Activated T-cell treated with anti-CD3 and anti-CD28 coated beads, Interleukin-2, amount 50 U/mL, for 72 hours (primary cell): ENCODE data around the gene ST6GAL1. TPM values are rescaled to one million over a fixed set of nuclear protein-coding genes. Genes with fewer than 3 reads are reported as not detected.
A peak's percentile ranks its signal among the peaks of the same experiment; 100 is the strongest.

Source experiments
- ATAC-seq, 2 donors: fragments of 150-1000 bp; cut with Tn5 transposase; replicated peaks in 1 of 2; 2 replicates each; pipeline ENCODE4 v1.10.0; 2021; ENCODE audit warnings: moderate library complexity in 2 of 2, mild to moderate bottlenecking in 1 of 2
- DNase-seq, 2 donors: peaks; one replicate each; pipeline ENCODE4 v3.0.0; 2021 to 2022; ENCODE audit warnings: mixed read lengths in 1 of 2
- H3K27ac Mint-ChIP-seq: one replicate; pipeline ENCODE4 v1.8.0; 2022; ENCODE audit warnings: mild to moderate bottlenecking, moderate library complexity, mixed read lengths
- H3K27me3 Mint-ChIP-seq: one replicate; pipeline ENCODE4 v1.8.0; 2022; ENCODE audit warnings: low read depth, mixed read lengths
- H3K36me3 Mint-ChIP-seq, 2 donors: one replicate each; pipeline ENCODE4 v1.8.0; 2022; ENCODE audit warnings: mixed read lengths in 2 of 2, mild to moderate bottlenecking in 1 of 2; ENCODE audit not compliant: insufficient read depth in 2 of 2
- H3K4me1 Mint-ChIP-seq: one replicate; pipeline ENCODE4 v1.8.0; 2022; ENCODE audit warnings: low read depth, mixed read lengths
- H3K4me3 Mint-ChIP-seq, 2 donors: one replicate each; pipeline ENCODE4 v1.8.0; 2022; ENCODE audit warnings: mild to moderate bottlenecking in 2 of 2, mixed read lengths in 2 of 2, moderate library complexity in 2 of 2
- H3K9me3 Mint-ChIP-seq, 2 donors: one replicate each; pipeline ENCODE4 v1.8.0; 2022; ENCODE audit warnings: mixed read lengths in 2 of 2
- total RNA-seq, 2 donors: library from RNA; stranded (reverse); gene quantifications; one replicate each; pipeline ENCODE4 v1.2.3, GENCODE V29; 2022

ST6GAL1 gene
- total RNA-seq, 2 donors from 2014 or later: 98.1 to 104 TPM

DNA sequence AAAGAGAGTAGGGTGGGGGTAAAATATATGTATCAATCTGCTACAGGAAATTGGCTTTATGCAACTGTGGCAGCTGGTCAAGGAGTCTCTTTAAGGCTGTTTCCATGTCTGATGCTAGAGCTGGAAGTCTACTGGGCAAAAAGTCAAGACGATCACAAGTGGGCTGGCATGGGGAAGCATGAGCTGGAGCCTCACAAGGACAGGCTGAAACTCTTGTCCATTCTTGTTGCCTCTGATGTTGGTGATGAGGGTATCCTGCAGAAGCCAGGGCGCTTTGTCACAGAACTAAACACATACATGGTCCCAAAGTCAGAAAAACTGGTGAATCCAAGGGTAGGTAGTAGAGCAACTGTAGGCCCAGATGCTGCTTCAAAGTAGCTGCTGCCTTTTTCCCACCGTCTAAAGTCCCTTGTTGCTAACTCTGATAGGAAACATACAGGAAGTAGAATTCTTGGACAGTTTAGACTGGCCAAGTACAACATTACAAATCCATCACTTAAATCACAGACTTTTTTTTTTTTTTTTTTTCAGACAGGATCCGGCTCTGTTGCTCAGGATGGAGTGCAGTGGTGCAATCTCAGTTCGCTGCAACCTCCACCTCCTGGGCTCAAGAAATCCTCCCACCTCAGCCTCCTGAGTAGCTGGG, 154.8 kb downstream of the ST6GAL1 start:
- Mint-ChIP-seq H3K4me3 (no peak overlapping the region), H3K27me3 (no peaks in the 10 kb centered on the region), H3K36me3 (peaks cover 9 to 18% of the 10 kb centered on the region in 2 donors), H3K27ac (no peak overlapping the region), H3K9me3 (peaks cover 6 to 10% of the 10 kb centered on the region in 2 donors), H3K4me1 (peaks cover 9% of the 10 kb centered on the region)
- no peak for DNase-seq
- peak in 1 of 2 donors; percentile 43 for ATAC-seq

GRCh38 chr3:187085933-187086332, 155.6 kb downstream of the ST6GAL1 start:
- peaks cover 9 to 16% of the 10 kb centered on the region in 2 donors for H3K36me3 Mint-ChIP-seq
- H3K27ac Mint-ChIP-seq: no peak overlapping the region
- no peak for DNase-seq
- H3K4me3 Mint-ChIP-seq: no peak overlapping the region
- H3K9me3 Mint-ChIP-seq: peaks cover 6 to 10% of the 10 kb centered on the region in 2 donors
- peaks cover 9% of the 10 kb centered on the region for H3K4me1 Mint-ChIP-seq
- no peaks in the 10 kb centered on the region for H3K27me3 Mint-ChIP-seq
- ATAC-seq: no peak

DNA sequence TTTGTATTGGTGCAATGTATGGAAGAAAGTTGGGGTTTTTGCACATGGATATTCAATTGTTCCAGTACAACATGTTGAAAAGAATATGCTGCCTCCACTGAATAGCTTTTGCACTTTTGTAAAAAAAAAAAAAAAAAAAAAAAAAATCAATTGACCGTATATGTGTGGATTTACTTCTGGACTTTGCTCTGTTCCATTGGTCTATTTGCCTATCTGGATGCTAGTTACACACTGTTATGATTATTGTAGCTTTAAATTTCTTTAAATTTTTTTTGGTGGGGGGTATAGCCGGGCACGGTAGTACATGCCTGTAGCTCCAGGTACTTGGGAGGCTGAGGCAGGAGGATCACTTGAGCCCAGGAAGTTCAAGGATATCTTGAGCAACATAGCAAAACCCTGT, 156.5 kb downstream of the ST6GAL1 start:
- ATAC-seq: no peak
- Mint-ChIP-seq H3K27me3 (no peaks in the 10 kb centered on the region), H3K4me3 (no peak overlapping the region), H3K9me3 (peaks cover 10% of the 10 kb centered on the region in 2 donors), H3K27ac (no peak overlapping the region), H3K36me3 (peaks cover 9 to 15% of the 10 kb centered on the region in 2 donors), H3K4me1 (peaks cover 9% of the 10 kb centered on the region)
- no peak for DNase-seq

DNA sequence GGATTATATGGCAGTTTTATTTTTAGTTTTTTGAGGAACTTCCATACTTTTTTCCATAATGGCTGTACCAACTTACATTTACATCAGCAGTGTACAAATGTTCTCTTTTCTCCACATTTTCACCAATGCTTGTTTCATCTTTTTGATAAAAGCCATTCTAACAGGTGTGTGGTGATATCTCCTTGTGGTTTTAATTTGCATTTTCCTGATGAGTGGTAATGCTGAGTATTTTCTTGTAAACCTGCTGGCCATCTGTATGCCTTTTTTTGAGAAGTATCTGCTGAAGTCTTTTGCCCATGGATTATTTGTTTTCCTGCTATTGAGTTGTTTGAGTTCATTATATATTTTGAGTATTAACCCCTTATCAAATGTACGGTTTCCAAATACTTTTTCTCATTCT, 158.4 kb downstream of the ST6GAL1 start:
- Mint-ChIP-seq H3K36me3 (peaks cover 9 to 19% of the 10 kb centered on the region in 2 donors), H3K27me3 (no peaks in the 10 kb centered on the region)

GRCh38 chr3:187093320-187093719, 163.0 kb downstream of the ST6GAL1 start:
- peaks cover 7 to 14% of the 10 kb centered on the region in 2 donors for H3K9me3 Mint-ChIP-seq
- no peaks in the 10 kb centered on the region for H3K27me3 Mint-ChIP-seq
- H3K4me1 Mint-ChIP-seq: no peaks in the 10 kb centered on the region
- no peak for ATAC-seq
- no peak overlapping the region for H3K27ac Mint-ChIP-seq
- H3K36me3 Mint-ChIP-seq: peaks cover 9 to 18% of the 10 kb centered on the region in 2 donors
- H3K4me3 Mint-ChIP-seq: no peak overlapping the region
- no peak for DNase-seq

More for the DNA sequence above, 158.4 kb downstream of the ST6GAL1 start:
- DNase-seq: no peak
- Mint-ChIP-seq H3K4me1 (peaks cover 9% of the 10 kb centered on the region), H3K9me3 (peaks cover 10 to 12% of the 10 kb centered on the region in 2 donors), H3K27ac (peak overlapping the region; percentile 16), H3K4me3 (no peak overlapping the region)
- no peak for ATAC-seq

DNA sequence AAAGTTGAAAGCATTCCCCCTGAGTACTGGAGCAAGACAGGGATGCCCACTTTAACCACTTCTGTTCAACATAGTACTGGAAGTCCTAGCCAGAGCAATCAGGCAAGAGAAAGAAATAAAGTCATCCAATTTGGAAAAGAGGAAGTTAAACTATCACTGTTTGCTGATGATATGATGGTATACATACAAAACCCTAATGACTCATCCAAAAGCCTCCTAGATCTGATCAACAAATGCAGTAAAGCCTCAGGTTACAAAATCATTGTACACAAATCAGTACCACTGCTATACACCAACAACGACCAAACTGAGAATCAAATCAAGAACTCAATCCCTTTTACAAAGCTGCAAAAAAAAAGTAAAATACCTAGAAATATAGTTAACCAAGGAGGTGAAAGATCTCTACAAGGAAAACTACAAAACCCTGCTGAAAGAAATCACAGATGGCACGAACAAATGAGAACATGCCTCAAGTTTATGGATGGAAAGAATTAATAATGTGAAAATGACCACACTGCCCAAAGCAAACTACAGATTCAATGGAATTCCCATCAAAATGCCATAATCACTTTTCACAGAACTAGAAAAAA, 168.7 kb downstream of the ST6GAL1 start:
- Mint-ChIP-seq H3K9me3 (peaks cover 0 to 4% of the 10 kb centered on the region in 2 donors), H3K4me1 (peaks cover 29% of the 10 kb centered on the region), H3K27ac (no peak overlapping the region), H3K4me3 (no peak overlapping the region), H3K36me3 (peaks cover 2 to 8% of the 10 kb centered on the region in 2 donors), H3K27me3 (no peaks in the 10 kb centered on the region)
- ATAC-seq (peak; percentile 40 to 73), DNase-seq (no peak)

GRCh38 chr3:187101184-187102072, 171.1 kb downstream of the ST6GAL1 start:
- H3K4me1 Mint-ChIP-seq: peaks cover 29% of the 10 kb centered on the region
- ATAC-seq: peak; percentile 63 to 68
- H3K27me3 Mint-ChIP-seq: no peaks in the 10 kb centered on the region
- peaks cover 0 to 4% of the 10 kb centered on the region in 2 donors for H3K9me3 Mint-ChIP-seq
- peaks cover 0 to 1% of the 10 kb centered on the region in 2 donors for H3K36me3 Mint-ChIP-seq
- H3K4me3 Mint-ChIP-seq: peak overlapping the region; percentile 47 to 48
- peak overlapping the region; percentile 47 for H3K27ac Mint-ChIP-seq
- DNase-seq: peak; percentile 47 to 49

GRCh38 chr3:187102073-187102634, 171.8 kb downstream of the ST6GAL1 start:
- Mint-ChIP-seq H3K36me3 (peaks cover 0 to 1% of the 10 kb centered on the region in 2 donors), H3K9me3 (peaks cover 0 to 4% of the 10 kb centered on the region in 2 donors), H3K4me1 (peaks cover 29% of the 10 kb centered on the region), H3K27ac (peak overlapping the region; percentile 56), H3K27me3 (no peaks in the 10 kb centered on the region), H3K4me3 (peak overlapping the region; percentile 47 to 48)
- DNase-seq: no peak
- no peak for ATAC-seq

- H3K4me3 Mint-ChIP-seq: no peak overlapping the region
- ATAC-seq (no peak), DNase-seq (no peak)
- H3K4me1 Mint-ChIP-seq: peaks cover 29% of the 10 kb centered on the region
- peaks cover 0 to 2% of the 10 kb centered on the region in 2 donors for H3K9me3 Mint-ChIP-seq
- peaks cover 0 to 1% of the 10 kb centered on the region in 2 donors for H3K36me3 Mint-ChIP-seq
- no peaks in the 10 kb centered on the region for H3K27me3 Mint-ChIP-seq
- H3K27ac Mint-ChIP-seq: no peak overlapping the region
These were observed 172.9 kb downstream of the ST6GAL1 start for GRCh38 chr3:187103251-187103650.

DNA sequence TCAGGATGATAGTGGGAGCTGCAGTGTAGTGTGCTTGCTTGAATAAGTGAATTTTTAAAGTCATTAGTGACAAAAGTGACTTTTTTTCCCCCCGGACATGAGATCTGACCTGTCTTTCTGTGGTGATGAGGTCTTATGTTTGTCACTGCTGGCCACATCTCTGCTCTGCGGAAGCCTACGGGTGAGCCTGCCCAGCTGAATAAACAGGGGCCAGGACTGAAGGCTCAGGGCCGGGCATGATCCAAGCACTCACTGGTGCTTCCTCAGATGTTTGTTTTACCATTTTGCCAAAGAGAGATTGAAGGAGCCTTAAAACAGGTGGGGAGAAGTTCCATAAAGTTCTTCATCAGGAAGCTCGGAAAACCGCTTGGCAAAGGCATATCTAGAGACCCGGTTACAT, 174.0 kb downstream of the ST6GAL1 start:
- Mint-ChIP-seq H3K36me3 (no peaks in the 10 kb centered on the region), H3K27ac (peak overlapping the region; percentile 10), H3K27me3 (no peaks in the 10 kb centered on the region), H3K4me3 (no peak overlapping the region), H3K4me1 (peaks cover 20% of the 10 kb centered on the region), H3K9me3 (peaks cover 0 to 2% of the 10 kb centered on the region in 2 donors)
- DNase-seq: no peak
- ATAC-seq: no peak

DNA sequence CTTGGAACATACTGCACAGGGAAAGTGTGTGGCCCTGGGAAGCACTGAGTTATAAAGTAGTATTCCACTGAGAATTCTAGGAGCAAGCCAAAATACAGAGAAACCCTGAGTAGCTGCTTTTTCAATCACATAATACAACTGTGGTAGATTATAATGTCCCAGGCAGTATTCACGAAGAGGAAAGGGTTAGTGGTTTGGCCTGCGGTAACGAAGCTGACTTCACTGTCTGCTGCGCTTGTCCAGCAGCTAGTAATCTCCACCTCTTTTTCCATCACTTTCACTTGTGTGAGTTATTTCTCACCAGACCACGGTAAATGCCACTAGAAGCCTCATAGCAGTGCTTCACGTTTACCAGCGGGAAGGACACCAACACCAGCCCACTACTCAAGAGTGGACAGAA, 174.6 kb downstream of the ST6GAL1 start:
- Mint-ChIP-seq H3K4me1 (peaks cover 21% of the 10 kb centered on the region), H3K4me3 (no peak overlapping the region), H3K27ac (no peak overlapping the region), H3K9me3 (no peaks in the 10 kb centered on the region), H3K27me3 (no peaks in the 10 kb centered on the region), H3K36me3 (no peaks in the 10 kb centered on the region)
- DNase-seq (peak in 1 of 2 donors; percentile 30), ATAC-seq (peak in 1 of 2 donors; percentile 71)

GRCh38 chr3:187105700-187106099, 175.4 kb downstream of the ST6GAL1 start:
- Mint-ChIP-seq H3K4me1 (peaks cover 25% of the 10 kb centered on the region), H3K9me3 (no peaks in the 10 kb centered on the region), H3K4me3 (no peak overlapping the region), H3K36me3 (no peaks in the 10 kb centered on the region), H3K27me3 (no peaks in the 10 kb centered on the region), H3K27ac (peak overlapping the region; percentile 15)
- ATAC-seq (no peak), DNase-seq (no peak)

- Mint-ChIP-seq H3K27ac (no peak overlapping the region), H3K4me1 (peaks cover 15% of the 10 kb centered on the region)
These were observed 177.7 kb downstream of the ST6GAL1 start for GRCh38 chr3:187107989-187108388.

More at GRCh38 chr3:187107989-187108388, 177.7 kb downstream of the ST6GAL1 start:
- no peak overlapping the region for H3K4me3 Mint-ChIP-seq
- no peaks in the 10 kb centered on the region for H3K27me3 Mint-ChIP-seq
- H3K9me3 Mint-ChIP-seq: no peaks in the 10 kb centered on the region
- ATAC-seq (no peak), DNase-seq (no peak)
- H3K36me3 Mint-ChIP-seq: no peaks in the 10 kb centered on the region
